CD4-positive, CD25-positive, alpha-beta regulatory T cell (primary cell): ENCODE data around the gene GLIPR2. TPM values are rescaled to one million over a fixed set of nuclear protein-coding genes. Genes with fewer than 3 reads are reported as not detected.

ENCODE experiments used
- ATAC-seq, 2 donors: fragments of 150-1000 bp; cut with Tn5 transposase; one replicate each; pipeline ENCODE4 v1.10.0; 2021; ENCODE audit warnings: low read depth in 2 of 2, moderate number of reproducible peaks in 2 of 2, moderate library complexity in 1 of 2
- DNase-seq, 3 donors: peaks; one replicate each; pipeline versions ENCODE4 v3.0.0 to v3.0.0-alpha.2; 2012 to 2022; ENCODE audit warnings: mixed read lengths in 1 of 3
- H3K27ac ChIP-seq: one replicate; pipeline ENCODE4 v1.7.0; 2013; ENCODE audit warnings: mild to moderate bottlenecking, low read length; ENCODE audit not compliant: insufficient read depth, poor library complexity, severe bottlenecking
- H3K27me3 ChIP-seq: one replicate; pipeline ENCODE4 v1.7.0; 2013; ENCODE audit warnings: low read length; ENCODE audit not compliant: control insufficient read depth, insufficient read depth
- H3K36me3 ChIP-seq: one replicate; pipeline ENCODE4 v1.7.0; 2013; ENCODE audit warnings: mild to moderate bottlenecking, low read length, moderate library complexity; ENCODE audit not compliant: control insufficient read depth, insufficient read depth
- H3K4me1 ChIP-seq: 2 replicates; pipeline ENCODE4 v1.7.0; 2013; ENCODE audit warnings: mild to moderate bottlenecking, low read length; ENCODE audit not compliant: insufficient read depth, control insufficient read depth, poor library complexity, severe bottlenecking
- H3K4me3 ChIP-seq: one replicate; pipeline ENCODE4 v1.7.0; 2013; ENCODE audit warnings: low read depth, mild to moderate bottlenecking, low read length, moderate library complexity
- H3K9me3 ChIP-seq, 2 experiments: 1 replicate in 1 of 2; 2 replicates in 1 of 2; pipeline ENCODE4 v1.7.0; 2013; ENCODE audit warnings: low read length in 2 of 2, mild to moderate bottlenecking in 1 of 2, moderate library complexity in 1 of 2; ENCODE audit not compliant: control insufficient read depth in 2 of 2
- H3K27ac Mint-ChIP-seq, 3 donors: one replicate each; pipeline ENCODE4 v1.8.0; 2020 to 2022; ENCODE audit warnings: mild to moderate bottlenecking in 3 of 3, mixed read lengths in 3 of 3, moderate library complexity in 2 of 3
- H3K27me3 Mint-ChIP-seq: one replicate; pipeline ENCODE4 v1.8.0; 2022; ENCODE audit warnings: mild to moderate bottlenecking, mixed read lengths
- H3K36me3 Mint-ChIP-seq: one replicate; pipeline ENCODE4 v1.8.0; 2020; ENCODE audit warnings: mixed read lengths
- H3K4me1 Mint-ChIP-seq, 4 donors: one replicate each; pipeline ENCODE4 v1.8.0; 2020 to 2022; ENCODE audit warnings: mixed read lengths in 4 of 4, mild to moderate bottlenecking in 1 of 4
- H3K4me3 Mint-ChIP-seq, 4 donors: one replicate each; pipeline ENCODE4 v1.8.0; 2020 to 2022; ENCODE audit warnings: mild to moderate bottlenecking in 4 of 4, mixed read lengths in 4 of 4, moderate library complexity in 3 of 4
- H3K9me3 Mint-ChIP-seq, 7 donors: one replicate each; pipeline ENCODE4 v1.8.0; 2020 to 2022; ENCODE audit warnings: mixed read lengths in 7 of 7, mild to moderate bottlenecking in 3 of 7, moderate library complexity in 2 of 7
- polyA plus RNA-seq, 4 donors: library from polyadenylated mRNA; unstranded; fragments of 300-500 nt; fragmentation: Illumina TruSeq; gene quantifications; one replicate each; pipeline ENCODE4 v1.2.3, GENCODE V29; 2021
- total RNA-seq: library from RNA; stranded (reverse); gene quantifications from one replicate; pipeline ENCODE4 v1.2.3, GENCODE V29; 2022

GLIPR2 gene
- total and polyA plus RNA-seq, 5 donors from 2014 or later, result 55.7 to 175 (median 117) TPM

DNA sequence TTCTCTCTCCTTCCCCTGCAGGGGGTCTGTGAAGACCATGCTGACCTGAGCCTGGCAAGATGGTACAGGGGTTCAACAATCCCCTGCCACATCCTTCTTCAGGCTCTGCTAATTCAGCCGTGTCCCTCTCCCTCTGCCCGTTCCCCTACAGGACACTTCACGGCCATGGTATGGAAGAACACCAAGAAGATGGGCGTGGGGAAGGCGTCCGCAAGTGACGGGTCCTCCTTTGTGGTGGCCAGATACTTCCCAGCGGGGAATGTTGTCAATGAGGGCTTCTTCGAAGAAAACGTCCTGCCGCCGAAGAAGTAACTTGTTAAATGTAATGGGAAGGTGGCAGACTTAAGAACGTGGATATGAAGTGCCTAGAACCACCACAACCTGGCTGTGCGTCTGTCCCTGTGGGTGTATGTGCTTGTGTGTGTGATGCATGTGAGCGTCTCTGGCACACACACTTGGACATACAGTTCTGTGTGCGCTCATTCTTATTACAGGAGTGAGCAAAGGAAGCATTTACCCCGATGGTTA is 25.7 kb downstream of the GLIPR2 start:
- peaks cover 38% of the 10 kb centered on the region for H3K36me3 Mint-ChIP-seq
- Histone ChIP-seq H3K27ac (no peak overlapping the region), H3K4me3 (no peak overlapping the region), H3K4me1 (peaks cover 11% of the 10 kb centered on the region), H3K9me3 (no peaks in the 10 kb centered on the region), H3K27me3 (no peaks in the 10 kb centered on the region), H3K36me3 (peaks cover 12% of the 10 kb centered on the region)
- H3K9me3 Mint-ChIP-seq, result no peaks in the 10 kb centered on the region
- H3K4me3 Mint-ChIP-seq, result no peak overlapping the region
- ATAC-seq (no peak), DNase-seq (no peak)
- no peaks in the 10 kb centered on the region for H3K27me3 Mint-ChIP-seq
- peaks cover 0 to 26% (median 13%) of the 10 kb centered on the region in 4 donors for H3K4me1 Mint-ChIP-seq
- peak overlapping the region in 2 of 3 donors; percentile 43 to 55 for H3K27ac Mint-ChIP-seq

- Mint-ChIP-seq H3K4me1 (peaks cover 0 to 26% (median 12%) of the 10 kb centered on the region in 4 donors), H3K27ac (peak overlapping the region in 1 of 3 donors; percentile 83), H3K27me3 (no peaks in the 10 kb centered on the region), H3K36me3 (peaks cover 35% of the 10 kb centered on the region), H3K4me3 (no peak overlapping the region), H3K9me3 (no peaks in the 10 kb centered on the region)
- Histone ChIP-seq H3K4me3 (no peak overlapping the region), H3K27me3 (no peaks in the 10 kb centered on the region), H3K36me3 (peaks cover 12% of the 10 kb centered on the region), H3K9me3 (no peaks in the 10 kb centered on the region), H3K4me1 (peaks cover 11% of the 10 kb centered on the region), H3K27ac (no peak overlapping the region)
- DNase-seq (no peak), ATAC-seq (no peak)
These were observed 26.7 kb downstream of the GLIPR2 start for GRCh38 chr9:36163049-36163785.

GRCh38 chr9:36163786-36164170 is 27.2 kb downstream of the GLIPR2 start:
- H3K27ac ChIP-seq, result no peak overlapping the region
- peaks cover 11% of the 10 kb centered on the region for H3K4me1 ChIP-seq
- H3K4me3 ChIP-seq, result no peak overlapping the region
- no peaks in the 10 kb centered on the region for H3K27me3 ChIP-seq
- no peaks in the 10 kb centered on the region for H3K9me3 Mint-ChIP-seq
- H3K9me3 ChIP-seq, result no peaks in the 10 kb centered on the region
- H3K36me3 Mint-ChIP-seq, result peaks cover 31% of the 10 kb centered on the region
- peaks cover 9% of the 10 kb centered on the region for H3K36me3 ChIP-seq
- no peaks in the 10 kb centered on the region for H3K27me3 Mint-ChIP-seq
- DNase-seq, result no peak
- no peak for ATAC-seq
- H3K4me1 Mint-ChIP-seq, result peaks cover 0 to 22% (median 10%) of the 10 kb centered on the region in 4 donors
- peak overlapping the region in 1 of 3 donors; percentile 83 for H3K27ac Mint-ChIP-seq
- H3K4me3 Mint-ChIP-seq, result no peak overlapping the region

DNA sequence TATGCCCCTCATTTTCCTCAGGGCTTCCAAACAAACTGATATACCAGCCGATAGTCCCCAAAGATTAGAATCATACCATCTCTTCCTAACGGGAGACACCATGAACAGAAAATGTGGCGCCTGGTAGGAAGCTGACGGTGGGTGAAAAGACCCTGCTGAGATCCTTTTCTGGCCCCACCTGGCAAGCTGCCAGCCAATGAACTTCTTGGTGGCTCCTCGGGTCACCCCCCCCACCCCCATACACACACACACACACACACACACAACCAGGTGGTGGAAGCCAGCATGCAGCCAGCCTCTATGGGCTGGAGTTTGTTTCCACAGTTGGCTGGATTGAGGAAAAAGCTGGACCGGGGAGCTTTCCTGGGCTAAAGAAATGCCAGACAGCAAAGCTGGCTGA is 27.8 kb downstream of the GLIPR2 start:
- Histone ChIP-seq H3K4me3 (no peak overlapping the region), H3K9me3 (no peaks in the 10 kb centered on the region), H3K36me3 (peaks cover 7% of the 10 kb centered on the region), H3K4me1 (peaks cover 11% of the 10 kb centered on the region), H3K27me3 (no peaks in the 10 kb centered on the region), H3K27ac (no peak overlapping the region)
- DNase-seq (no peak), ATAC-seq (no peak)
- peaks cover 0 to 21% (median 9%) of the 10 kb centered on the region in 4 donors for H3K4me1 Mint-ChIP-seq
- H3K36me3 Mint-ChIP-seq, result peaks cover 25% of the 10 kb centered on the region
- H3K27me3 Mint-ChIP-seq, result no peaks in the 10 kb centered on the region
- H3K9me3 Mint-ChIP-seq, result no peaks in the 10 kb centered on the region
- H3K27ac Mint-ChIP-seq, result peak overlapping the region in 1 of 3 donors; percentile 83
- H3K4me3 Mint-ChIP-seq, result peak overlapping the region in 1 of 4 donors; percentile 32

- H3K27me3 Mint-ChIP-seq, result no peaks in the 10 kb centered on the region
- Histone ChIP-seq H3K4me1 (peaks cover 11% of the 10 kb centered on the region), H3K4me3 (no peak overlapping the region), H3K27ac (no peak overlapping the region), H3K9me3 (no peaks in the 10 kb centered on the region), H3K27me3 (no peaks in the 10 kb centered on the region), H3K36me3 (peaks cover 7% of the 10 kb centered on the region)
- H3K4me3 Mint-ChIP-seq, result peak overlapping the region in 2 of 4 donors; percentile 47 to 56
- peaks cover 0 to 19% (median 9%) of the 10 kb centered on the region in 4 donors for H3K4me1 Mint-ChIP-seq
- DNase-seq, result no peak
- no peak for ATAC-seq
- H3K36me3 Mint-ChIP-seq, result peaks cover 23% of the 10 kb centered on the region
- no peak overlapping the region for H3K27ac Mint-ChIP-seq
- no peaks in the 10 kb centered on the region for H3K9me3 Mint-ChIP-seq
These were observed 28.5 kb downstream of the GLIPR2 start for GRCh38 chr9:36164989-36165388.

DNA sequence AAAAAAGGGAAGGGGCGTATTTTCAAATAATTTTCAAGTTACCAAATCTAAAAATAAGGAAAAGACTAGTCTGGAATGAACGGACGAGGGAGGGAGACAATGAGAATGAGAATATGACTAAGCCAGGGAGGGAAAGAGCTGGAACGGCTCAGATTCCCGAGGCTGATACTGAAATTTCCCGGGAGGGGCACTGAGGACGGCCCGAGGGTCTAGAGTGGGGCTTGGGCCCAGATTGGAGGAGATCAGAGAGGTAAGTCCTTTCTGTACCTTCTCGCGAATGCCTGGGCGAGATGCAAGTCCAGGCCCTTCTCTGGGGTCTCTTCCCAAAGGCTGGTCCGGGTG is 29.3 kb downstream of the GLIPR2 start:
- Histone ChIP-seq H3K9me3 (no peaks in the 10 kb centered on the region), H3K27me3 (no peaks in the 10 kb centered on the region), H3K36me3 (peaks cover 5% of the 10 kb centered on the region), H3K27ac (no peak overlapping the region), H3K4me1 (peaks cover 11% of the 10 kb centered on the region), H3K4me3 (no peak overlapping the region)
- DNase-seq (no peak), ATAC-seq (no peak)
- Mint-ChIP-seq H3K36me3 (peaks cover 17% of the 10 kb centered on the region), H3K4me1 (peaks cover 0 to 19% (median 7%) of the 10 kb centered on the region in 4 donors), H3K27me3 (no peaks in the 10 kb centered on the region), H3K9me3 (no peaks in the 10 kb centered on the region), H3K27ac (peak overlapping the region in 1 of 3 donors; percentile 52), H3K4me3 (peak overlapping the region in 3 of 4 donors; percentile 24 to 75 (median 26))

DNA sequence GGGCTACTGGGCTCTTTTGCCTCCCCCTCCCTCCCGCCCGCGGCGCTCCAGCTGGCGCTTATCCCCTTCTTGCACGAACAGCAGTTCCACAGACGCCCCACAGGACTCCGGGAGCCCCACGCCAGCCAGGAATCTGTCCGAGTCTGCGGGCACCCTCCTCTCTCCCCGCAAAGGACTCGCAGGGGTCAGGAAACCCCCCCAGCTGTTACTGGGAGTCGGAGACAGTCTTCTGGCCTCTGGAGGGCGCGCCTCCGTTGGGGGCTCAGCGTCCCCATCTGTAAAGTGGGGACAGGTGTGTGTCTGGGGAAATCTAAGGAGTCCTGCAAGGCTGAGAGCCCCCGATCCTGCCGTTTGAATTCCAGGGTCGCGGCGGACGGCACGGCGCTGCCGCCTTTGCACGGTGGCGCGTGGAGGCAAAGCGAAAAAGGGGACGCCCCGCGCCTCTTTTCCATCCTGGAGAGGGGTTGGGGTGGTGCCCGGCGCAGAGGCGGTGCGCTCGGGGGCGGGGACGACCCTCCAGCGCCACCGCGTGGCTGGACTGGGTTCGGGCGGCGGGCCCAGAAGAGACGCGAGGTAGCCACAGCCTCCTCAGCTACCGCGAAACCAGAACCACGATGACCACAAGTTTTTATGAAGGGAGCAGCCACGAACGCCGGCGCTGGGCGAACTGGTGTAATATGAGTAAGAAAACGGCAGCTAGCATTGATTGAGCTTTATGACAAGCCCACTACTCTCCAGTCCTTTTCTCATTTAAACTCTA is 29.8 kb downstream of the GLIPR2 start:
- Histone ChIP-seq H3K27me3 (no peaks in the 10 kb centered on the region), H3K4me1 (peaks cover 11% of the 10 kb centered on the region), H3K27ac (no peak overlapping the region), H3K4me3 (peak overlapping the region; percentile 48), H3K9me3 (no peaks in the 10 kb centered on the region), H3K36me3 (peaks cover 5% of the 10 kb centered on the region)
- Mint-ChIP-seq H3K4me1 (peaks cover 0 to 18% (median 6%) of the 10 kb centered on the region in 4 donors), H3K4me3 (peak overlapping the region; percentile 75 to 79 (median 77)), H3K27me3 (no peaks in the 10 kb centered on the region), H3K36me3 (peaks cover 11% of the 10 kb centered on the region), H3K9me3 (no peaks in the 10 kb centered on the region), H3K27ac (peak overlapping the region in 1 of 3 donors; percentile 71)
- ATAC-seq, result peak; percentile 92 to 95
- peak; percentile 71 to 79 (median 78) for DNase-seq
